Activated B cell treated with CpG ODN at 0.5 μM for 24 hours (primary cell): ENCODE measurements around the gene LRP8. TPM values are rescaled to one million over a fixed set of nuclear protein-coding genes. Genes with fewer than 3 reads are reported as not detected.

Experiments
- ATAC-seq: fragments of 200-7000 bp; cut with Tn5 transposase; one replicate; pipeline ENCODE4 v1.10.0; 2021; ENCODE audit warnings: low read depth, mild to moderate bottlenecking, moderate library complexity
- CTCF ChIA-PET: fragments of 350-600 bp; sonication (Branson Sonifier 250); formaldehyde crosslinking; loops from one replicate; lab custom pipeline; 2021; ENCODE audit warnings: antibody characterized with exemption; lab: Charles Lee
- POLR2A ChIA-PET: fragments of 350-600 bp; sonication (Branson Sonifier 250); formaldehyde crosslinking; loops from one replicate; lab custom pipeline; 2021; ENCODE audit warnings: antibody characterized with exemption; lab: Charles Lee
- DNase-seq: peaks from one replicate; pipeline ENCODE4 v3.0.0; 2022
- H3K27ac Mint-ChIP-seq: one replicate; pipeline ENCODE4 v1.8.0; 2020; ENCODE audit warnings: mixed read lengths
- H3K27me3 Mint-ChIP-seq: one replicate; pipeline ENCODE4 v1.8.0; 2021; ENCODE audit warnings: mixed read lengths
- H3K36me3 Mint-ChIP-seq: one replicate; pipeline ENCODE4 v1.8.0; 2021; ENCODE audit warnings: low read depth, mixed read lengths
- H3K4me1 Mint-ChIP-seq: one replicate; pipeline ENCODE4 v1.8.0; 2021; ENCODE audit warnings: mixed read lengths
- H3K4me3 Mint-ChIP-seq: one replicate; pipeline ENCODE4 v1.8.0; 2020; ENCODE audit warnings: mild to moderate bottlenecking, mixed read lengths
- H3K9me3 Mint-ChIP-seq: one replicate; pipeline ENCODE4 v1.8.0; 2020; ENCODE audit warnings: mixed read lengths
- CTCF ChIP-seq: fragments of 200-600 bp; IDR thresholded peaks from one replicate; pipeline ENCODE4 v1.8.0; 2022; ENCODE audit warnings: antibody characterized with exemption, mild to moderate bottlenecking
- intact Hi-C: fragments of 100-400 bp; cut with micrococcal nuclease; formaldehyde crosslinking; loops from one replicate; pipeline ENCODE4 v1.15.1; 2024
- total RNA-seq: library from RNA; stranded (reverse); gene quantifications from 2 replicates; pipeline ENCODE4 v1.2.3, GENCODE V29; 2022

The LRP8 gene
- total RNA-seq, 1 donor from 2014 or later = 40.6 TPM

GRCh38 chr1:53373246-53373645 is 45.4 kb upstream of the LRP8 start:
- Mint-ChIP-seq H3K27ac (no peak overlapping the region), H3K9me3 (no peaks in the 10 kb centered on the region), H3K27me3 (no peaks in the 10 kb centered on the region), H3K4me1 (peaks cover 7% of the 10 kb centered on the region), H3K4me3 (no peak overlapping the region), H3K36me3 (no peaks in the 10 kb centered on the region)
- DNase-seq (no peak), ATAC-seq (no peak)
- TF ChIP-seq CTCF = no peak
- CTCF ChIA-PET = no interaction called here
- POLR2A ChIA-PET = no interaction called here
- intact Hi-C loops = no loop called here

- POLR2A ChIA-PET = no interaction called here
- CTCF ChIA-PET = no interaction called here
- ATAC-seq (no peak), DNase-seq (no peak)
- Mint-ChIP-seq H3K27me3 (no peaks in the 10 kb centered on the region), H3K9me3 (no peaks in the 10 kb centered on the region), H3K27ac (no peak overlapping the region), H3K4me3 (no peak overlapping the region), H3K36me3 (peaks cover 2% of the 10 kb centered on the region), H3K4me1 (peaks cover 14% of the 10 kb centered on the region)
- intact Hi-C loops = no loop called here
- TF ChIP-seq CTCF = no peak
Measured at GRCh38 chr1:53372501-53372951, 44.7 kb upstream of the LRP8 start.

- intact Hi-C loops = no loop called here
Measured at GRCh38 chr1:53371851-53372250, 44.0 kb upstream of the LRP8 start.

GRCh38 chr1:53371121-53371666 is 43.3 kb upstream of the LRP8 start:
- Mint-ChIP-seq H3K4me3 (no peak overlapping the region), H3K27ac (no peak overlapping the region), H3K36me3 (peaks cover 4% of the 10 kb centered on the region), H3K4me1 (peaks cover 26% of the 10 kb centered on the region), H3K27me3 (no peaks in the 10 kb centered on the region), H3K9me3 (no peaks in the 10 kb centered on the region)
- no peak for TF ChIP-seq CTCF
- no peak for ATAC-seq
- CTCF ChIA-PET = interaction anchor here (0.6 to 4.8 kb wide), 2 partner anchors 21 to 64 kb away, joined by 3 to 18 read pairs; no protein-coding TSS in a partner anchor
- POLR2A ChIA-PET = no interaction called here
- intact Hi-C loops = no loop called here
- peak; percentile 6 for DNase-seq

More at GRCh38 chr1:53371851-53372250, 44.0 kb upstream of the LRP8 start:
- ChIA-PET POLR2A (no interaction called here), CTCF (interaction anchor here (0.6 kb wide), 1 partner anchor 65 kb away, joined by 3 read pairs; no protein-coding TSS in a partner anchor)
- H3K27me3 Mint-ChIP-seq = no peaks in the 10 kb centered on the region
- ATAC-seq (no peak), DNase-seq (no peak)
- H3K27ac Mint-ChIP-seq = no peak overlapping the region
- no peak overlapping the region for H3K4me3 Mint-ChIP-seq
- TF ChIP-seq CTCF = no peak
- no peaks in the 10 kb centered on the region for H3K9me3 Mint-ChIP-seq
- peaks cover 2% of the 10 kb centered on the region for H3K36me3 Mint-ChIP-seq
- peaks cover 20% of the 10 kb centered on the region for H3K4me1 Mint-ChIP-seq

GRCh38 chr1:53370369-53370961 is 42.6 kb upstream of the LRP8 start:
- Mint-ChIP-seq H3K27ac (no peak overlapping the region), H3K4me1 (peaks cover 34% of the 10 kb centered on the region)

More at GRCh38 chr1:53370369-53370961, 42.6 kb upstream of the LRP8 start:
- peak; percentile 12 for DNase-seq
- Mint-ChIP-seq H3K27me3 (no peaks in the 10 kb centered on the region), H3K4me3 (no peak overlapping the region), H3K9me3 (no peaks in the 10 kb centered on the region), H3K36me3 (peaks cover 4% of the 10 kb centered on the region)
- ChIA-PET CTCF (interaction anchor here (4.8 kb wide), 1 partner anchor 22 kb away, joined by 18 read pairs; no protein-coding TSS in a partner anchor), POLR2A (interaction anchor here (0.6 kb wide), 1 partner anchor 1942 kb away, joined by 6 read pairs; no protein-coding TSS in a partner anchor)
- intact Hi-C loops = no loop called here
- no peak for TF ChIP-seq CTCF
- no peak for ATAC-seq
